ENCODE data around the gene ARRB2. TPM values are rescaled to one million over a fixed set of nuclear protein-coding genes. Genes with fewer than 3 reads are reported as not detected.

ARRB2 gene
- total and polyA plus RNA-seq, 2 of the 4 experiments (the other 2 are of a cell fraction) = 3.9 to 10.6 TPM

- no peak for TF ChIP-seq RFX5 (IDR thresholded peaks at IDR 0.05; ENCODE audit: low read depth, low read length)
These were observed 34.9 kb downstream of the ARRB2 start (continued) for GRCh38 chr17:4744999-4745969.

GRCh38 chr17:4747847-4748246 lies 37.4 kb downstream of the ARRB2 start:
- H3K9me1 ChIP-seq (ENCODE audit: insufficient read depth, low read length) = no peaks in the 10 kb centered on the region
- H2BK15ac ChIP-seq (ENCODE audit: low read depth, low read length) = no peak overlapping the region
- no peak overlapping the region for H2AK5ac ChIP-seq (ENCODE audit: low read depth, low read length)
- H3K14ac ChIP-seq (replicated peaks; ENCODE audit: low read depth, low read length) = no peak overlapping the region
- no peaks in the 10 kb centered on the region for H4K20me1 ChIP-seq (ENCODE audit: insufficient read depth, low read length)
- H4K8ac ChIP-seq (ENCODE audit: low read depth in 2 of 2, low read length in 2 of 2) = no peak overlapping the region
- intact Hi-C loops (cut with micrococcal nuclease) (no loop called here), dilution Hi-C loops (cut with HindIII; ENCODE audit: low sequenced_read_pairs, unreplicated experiment) (no loop called here), in situ Hi-C loops (cut with MboI; ENCODE audit: low sequenced_read_pairs) (no loop called here)
- no peaks in the 10 kb centered on the region for H3K36me3 ChIP-seq (ENCODE audit: control insufficient read depth, insufficient read depth, low read length)
- ChIA-PET POLR2A (ENCODE audit: unreplicated experiment) (no interaction called here), CTCF (no interaction called here)
- ATAC-seq (ENCODE audit: low read depth) (no peak), DNase-seq (no peak)
- H2AFZ ChIP-seq (replicated peaks; ENCODE audit: low read length, poor library complexity) = no peak overlapping the region
- H2BK20ac ChIP-seq (ENCODE audit: low read depth, low read length) = no peak overlapping the region
- no peak overlapping the region for H3K18ac ChIP-seq (ENCODE audit: low read depth, low read length)
- H3K27me3 ChIP-seq (ENCODE audit: control insufficient read depth, insufficient read depth, low read length) = peaks cover 54% of the 10 kb centered on the region
- H3K4me1 ChIP-seq (ENCODE audit: control insufficient read depth, insufficient read depth, low read length) = peaks cover 2% of the 10 kb centered on the region; the same call in 1 of the 2 replicates
- TF ChIP-seq BHLHE40 (IDR thresholded peaks at IDR 0.05; ENCODE audit: low read depth, low read length) (no peak), FOS (IDR thresholded peaks at IDR 0.05; ENCODE audit: low read depth, low read length) (no peak), RCOR1 (IDR thresholded peaks at IDR 0.05; ENCODE audit: insufficient replicate concordance, low read length) (no peak), USF2 (IDR thresholded peaks at IDR 0.05; ENCODE audit: low read depth, low read length) (no peak), ELK1 (IDR thresholded peaks at IDR 0.05; ENCODE audit: borderline replicate concordance, low read depth, low read length) (no peak), MAFK (IDR thresholded peaks at IDR 0.05; ENCODE audit: low read depth, low read length) (no peak), CHD1 (IDR thresholded peaks at IDR 0.05; ENCODE audit: low read depth, low read length) (no peak), POLR2A (IDR thresholded peaks at IDR 0.05; ENCODE audit: low read depth, low read length) (no peak), SMC3 (IDR thresholded peaks at IDR 0.05; ENCODE audit: low read depth, low read length) (no peak), CEBPB (IDR thresholded peaks at IDR 0.05; ENCODE audit: low read depth, low read length) (no peak), NFE2L2 (IDR thresholded peaks at IDR 0.05; ENCODE audit: low read depth, low read length) (no peak), RFX5 (IDR thresholded peaks at IDR 0.05; ENCODE audit: low read depth, low read length) (no peak)
- H3K9me3 ChIP-seq (ENCODE audit: control insufficient read depth, insufficient read depth, low read length) = no peaks in the 10 kb centered on the region
- H3K79me1 ChIP-seq (ENCODE audit: low read depth in 1 of 2, low read length in 2 of 2) = no peaks in the 10 kb centered on the region
- no TSS peak for BruUV-seq (replicated peaks)
- no peak overlapping the region for H2BK5ac ChIP-seq (ENCODE audit: low read depth, low read length, poor library complexity, severe bottlenecking)
- no peak overlapping the region for H3K23ac ChIP-seq (ENCODE audit: low read depth, low read length)
- no peak overlapping the region for H3K4me3 ChIP-seq (ENCODE audit: insufficient read depth, low read depth, low read length)
- no peak overlapping the region for H2AK9ac ChIP-seq (replicated peaks; ENCODE audit: low read depth, low read length, poor library complexity)
- no peak overlapping the region for H3K4me2 ChIP-seq (ENCODE audit: low read depth, low read length)
- no peak overlapping the region for H4K91ac ChIP-seq (ENCODE audit: insufficient read depth, low read depth, low read length)
- H3K56ac ChIP-seq (ENCODE audit: extremely low read depth, insufficient read depth, low read length) = no peak overlapping the region
- no peak overlapping the region for H2BK120ac ChIP-seq (ENCODE audit: low read depth, low read length)
- H4K5ac ChIP-seq (ENCODE audit: low read depth, low read length) = no peak overlapping the region
- 67% methylated on average over 1 of the region's 5 CpGs; no CpG with 5 or more reads in 1 of the 2 experiments for WGBS, 2 experiments (ENCODE audit: extremely low coverage in 2 of 2, insufficient read length in 1 of 2)
- no peak overlapping the region for H3K4ac ChIP-seq (ENCODE audit: low read depth, low read length)
- no peak overlapping the region for H3K27ac ChIP-seq (ENCODE audit: insufficient read depth, low read length)
- H3K9ac ChIP-seq (ENCODE audit: low read depth, low read length) = no peak overlapping the region
